ENCODE data around the gene ELOVL6. TPM values are rescaled to one million over a fixed set of nuclear protein-coding genes. Genes with fewer than 3 reads are reported as not detected.

ELOVL6 gene
- total RNA-seq, 1 experiment from 2014 or later, result 11.9 TPM

DNA sequence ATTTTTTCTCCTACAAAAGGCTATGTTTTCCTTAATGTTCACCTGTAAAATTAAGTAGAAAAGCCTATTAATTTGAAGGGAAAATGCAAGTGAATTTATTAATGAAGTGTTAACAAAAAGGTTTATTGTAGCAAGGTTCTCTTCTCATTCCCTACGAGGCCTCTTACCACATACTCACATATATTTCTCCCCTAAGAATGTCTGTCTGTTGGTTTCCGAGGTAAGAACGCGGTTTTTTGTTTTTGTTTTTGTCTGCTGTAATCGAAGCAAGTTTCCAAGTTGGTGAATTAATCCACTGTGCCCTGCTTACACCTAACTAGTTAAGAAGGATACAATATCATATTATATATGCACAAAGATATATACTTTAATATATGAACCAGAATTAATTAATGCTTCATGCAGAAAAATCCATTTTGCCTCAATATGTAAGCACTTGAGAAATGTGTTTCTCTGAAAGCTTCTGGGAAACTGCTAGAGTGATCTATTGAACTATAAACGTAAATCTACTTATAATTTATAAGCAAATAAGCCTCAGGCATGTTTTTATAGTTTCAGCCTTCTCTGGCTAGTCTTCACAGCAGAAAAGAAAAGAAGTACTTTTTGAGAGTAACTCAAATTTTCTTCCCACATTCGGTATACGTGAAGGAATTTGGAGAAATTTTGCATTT is 164.9 kb downstream of the ELOVL6 start:
- Histone ChIP-seq H3K4me1 (replicated peaks) (no peaks in the 10 kb centered on the region), H3K27me3 (replicated peaks) (no peaks in the 10 kb centered on the region), H3K27ac (no peak overlapping the region), H3K36me3 (no peaks in the 10 kb centered on the region), H3K9me3 (replicated peaks) (no peaks in the 10 kb centered on the region), H3K4me3 (no peak overlapping the region)
- no peak for DNase-seq (ENCODE audit: low read depth in 1 of 2, low spot score in 2 of 2)

DNA sequence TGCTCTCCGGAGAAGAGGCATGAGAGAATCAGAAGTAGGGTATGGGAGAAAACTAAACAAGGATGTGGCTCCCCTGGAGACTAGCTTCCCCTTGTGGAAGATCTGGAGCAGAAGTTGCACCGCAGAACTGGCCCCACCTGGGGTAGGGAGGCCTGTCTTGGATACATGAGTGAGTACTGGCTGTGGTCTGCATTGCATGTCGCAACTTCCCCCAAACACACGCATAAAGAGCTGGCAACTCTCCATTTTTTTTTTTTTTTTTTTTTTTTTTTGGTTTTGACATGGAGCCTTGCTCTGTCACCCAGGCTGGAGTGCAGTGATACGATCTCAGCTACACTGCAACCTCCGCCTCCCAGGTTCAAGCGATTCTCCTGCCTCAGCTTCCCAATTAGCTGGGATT is 165.8 kb downstream of the ELOVL6 start:
- Histone ChIP-seq H3K4me1 (replicated peaks) (no peaks in the 10 kb centered on the region), H3K4me3 (no peak overlapping the region), H3K9me3 (replicated peaks) (no peaks in the 10 kb centered on the region), H3K27me3 (replicated peaks) (no peaks in the 10 kb centered on the region), H3K36me3 (no peaks in the 10 kb centered on the region), H3K27ac (no peak overlapping the region)
- DNase-seq (ENCODE audit: low read depth in 1 of 2, low spot score in 2 of 2), result no peak

DNA sequence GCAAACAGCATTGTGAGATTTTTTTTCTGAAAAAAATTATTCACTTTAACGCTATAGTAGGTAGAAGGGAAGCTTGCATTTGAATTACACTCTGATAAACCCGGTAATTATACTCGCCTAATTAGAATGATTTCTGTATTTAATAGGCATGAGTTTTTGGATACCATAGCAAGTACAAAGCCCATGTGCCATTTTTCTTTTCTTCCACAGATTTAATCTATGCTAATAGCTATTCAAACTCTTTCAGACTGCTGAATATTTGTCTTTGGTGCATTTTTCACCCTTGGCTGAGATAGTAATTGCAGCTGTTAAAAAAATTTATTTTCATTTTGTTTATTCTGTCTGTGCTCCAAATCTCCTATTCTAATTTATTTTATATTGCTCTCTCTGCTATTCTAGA is 172.7 kb downstream of the ELOVL6 start:
- no peaks in the 10 kb centered on the region for H3K9me3 ChIP-seq (replicated peaks)
- no peak overlapping the region for H3K4me3 ChIP-seq
- H3K27me3 ChIP-seq (replicated peaks), result no peaks in the 10 kb centered on the region
- peaks cover 5% of the 10 kb centered on the region for H3K4me1 ChIP-seq (replicated peaks)
- no peak for DNase-seq (ENCODE audit: low read depth in 1 of 2, low spot score in 2 of 2)
- H3K27ac ChIP-seq, result no peak overlapping the region
- H3K36me3 ChIP-seq, result no peaks in the 10 kb centered on the region

DNA sequence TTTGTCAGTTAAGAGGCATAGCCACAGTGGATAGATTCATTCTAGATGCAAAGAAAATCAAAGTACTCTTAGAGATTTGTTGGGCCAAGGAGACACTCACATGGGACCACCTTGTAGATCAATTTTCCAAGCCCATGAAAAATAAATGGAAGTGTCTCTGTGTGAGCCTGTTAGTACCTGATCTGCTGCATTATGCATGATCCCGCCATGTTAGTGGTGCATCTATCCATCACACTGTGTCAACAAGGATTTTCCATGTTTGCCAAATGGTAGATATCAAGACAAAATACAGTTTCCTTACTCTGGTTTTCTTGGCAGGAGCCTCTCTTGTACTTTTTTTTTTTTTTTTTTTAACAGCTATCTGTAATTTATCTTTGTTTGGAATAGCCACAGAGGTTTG is 173.4 kb downstream of the ELOVL6 start:
- Histone ChIP-seq H3K9me3 (replicated peaks) (no peaks in the 10 kb centered on the region), H3K27ac (no peak overlapping the region), H3K4me1 (replicated peaks) (peaks cover 11% of the 10 kb centered on the region), H3K36me3 (no peaks in the 10 kb centered on the region), H3K4me3 (no peak overlapping the region), H3K27me3 (replicated peaks) (no peaks in the 10 kb centered on the region)
- DNase-seq (ENCODE audit: low read depth in 1 of 2, low spot score in 2 of 2), result no peak

DNA sequence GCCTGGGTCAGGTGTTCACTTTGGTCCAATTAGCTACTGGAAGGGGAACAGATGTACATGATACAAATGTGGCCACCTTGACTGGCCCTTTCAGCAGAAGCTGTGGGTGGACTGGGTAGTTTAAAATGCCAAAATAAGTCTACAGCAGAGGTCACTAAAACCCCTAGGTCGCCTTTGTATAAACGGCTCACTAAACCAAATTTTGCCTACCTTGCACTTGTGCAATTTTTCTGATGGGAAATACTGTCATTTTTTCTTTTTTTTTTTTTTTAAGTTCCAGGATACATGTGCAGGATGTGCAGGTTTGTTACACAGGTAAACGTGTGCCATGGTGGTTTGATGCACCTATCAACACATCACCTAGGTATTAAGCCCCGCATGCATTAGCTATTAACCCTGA is 176.0 kb downstream of the ELOVL6 start:
- Histone ChIP-seq H3K4me1 (replicated peaks) (peaks cover 14% of the 10 kb centered on the region), H3K27ac (no peak overlapping the region), H3K9me3 (replicated peaks) (no peaks in the 10 kb centered on the region), H3K36me3 (no peaks in the 10 kb centered on the region), H3K27me3 (replicated peaks) (no peaks in the 10 kb centered on the region), H3K4me3 (no peak overlapping the region)
- DNase-seq (ENCODE audit: low read depth in 1 of 2, low spot score in 2 of 2), result no peak

DNA sequence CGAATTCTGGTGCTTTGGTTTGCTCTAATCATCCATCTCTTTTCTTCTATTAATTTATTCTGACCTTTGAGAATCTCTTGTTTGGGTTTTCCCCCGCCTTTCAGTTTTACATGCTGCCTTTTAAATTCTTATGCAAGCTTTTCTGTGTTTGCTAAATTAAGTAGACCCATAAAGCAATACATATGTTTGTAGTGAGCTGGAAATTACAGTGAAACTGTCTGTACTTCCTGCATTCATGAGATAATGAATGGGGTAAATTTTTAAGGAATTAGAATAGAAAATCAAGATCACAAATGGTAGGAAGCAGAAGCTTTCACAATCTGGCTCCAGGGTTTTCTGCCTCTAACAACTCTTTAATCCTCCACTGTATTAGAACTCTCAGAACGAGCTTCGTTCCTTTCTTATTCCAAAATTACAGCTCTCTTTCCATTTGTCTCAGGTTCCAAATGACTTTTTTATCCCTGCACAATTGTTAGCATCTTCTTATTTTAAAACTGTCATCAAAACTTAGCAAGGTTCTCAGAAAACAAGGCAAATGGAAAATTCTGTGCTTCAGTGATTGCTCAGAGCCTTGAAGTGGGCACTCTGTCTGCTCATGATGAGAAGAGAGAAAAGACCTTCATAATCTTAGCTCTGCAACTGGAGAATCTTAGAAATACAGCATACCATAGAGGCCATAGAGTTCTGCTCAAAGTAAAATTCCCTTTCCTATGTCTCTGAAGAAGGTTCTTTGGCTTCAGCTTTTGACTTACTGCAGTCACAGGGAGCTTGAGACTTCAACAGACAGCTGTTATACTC is 177.6 kb downstream of the ELOVL6 start:
- DNase-seq (ENCODE audit: low read depth in 1 of 2, low spot score in 2 of 2), result no peak
- Histone ChIP-seq H3K4me1 (replicated peaks) (peaks cover 14% of the 10 kb centered on the region), H3K36me3 (no peaks in the 10 kb centered on the region), H3K27me3 (replicated peaks) (no peaks in the 10 kb centered on the region), H3K4me3 (no peak overlapping the region), H3K27ac (no peak overlapping the region), H3K9me3 (replicated peaks) (no peaks in the 10 kb centered on the region)

DNA sequence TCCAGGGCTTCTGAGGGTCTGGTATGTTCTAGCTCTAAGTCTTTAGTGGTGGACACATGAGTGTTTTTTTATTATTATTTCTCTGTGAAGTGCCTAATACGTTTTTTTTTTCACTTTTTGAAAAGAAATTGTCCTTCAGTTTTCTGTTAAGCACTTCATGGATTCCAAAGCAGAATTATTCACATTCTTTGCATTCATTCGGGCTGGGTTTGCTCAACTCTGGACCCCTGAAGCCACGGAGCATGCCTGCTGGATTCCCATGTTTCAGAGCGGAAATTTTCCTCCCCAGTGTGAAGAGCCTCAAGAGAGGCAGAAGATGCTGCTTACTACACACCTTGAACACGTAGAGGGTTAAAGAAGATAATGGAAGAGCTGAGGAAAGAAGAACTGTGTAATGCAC is 178.3 kb downstream of the ELOVL6 start:
- no peak overlapping the region for H3K4me3 ChIP-seq
- H3K27ac ChIP-seq, result peak overlapping the region; percentile 15; the same call in 1 of the 2 replicates
- no peaks in the 10 kb centered on the region for H3K27me3 ChIP-seq (replicated peaks)
- H3K4me1 ChIP-seq (replicated peaks), result peaks cover 14% of the 10 kb centered on the region
- H3K36me3 ChIP-seq, result no peaks in the 10 kb centered on the region
- DNase-seq (ENCODE audit: low read depth in 1 of 2, low spot score in 2 of 2), result peak in 1 of 2 experiments; percentile 38
- H3K9me3 ChIP-seq (replicated peaks), result no peaks in the 10 kb centered on the region

DNA sequence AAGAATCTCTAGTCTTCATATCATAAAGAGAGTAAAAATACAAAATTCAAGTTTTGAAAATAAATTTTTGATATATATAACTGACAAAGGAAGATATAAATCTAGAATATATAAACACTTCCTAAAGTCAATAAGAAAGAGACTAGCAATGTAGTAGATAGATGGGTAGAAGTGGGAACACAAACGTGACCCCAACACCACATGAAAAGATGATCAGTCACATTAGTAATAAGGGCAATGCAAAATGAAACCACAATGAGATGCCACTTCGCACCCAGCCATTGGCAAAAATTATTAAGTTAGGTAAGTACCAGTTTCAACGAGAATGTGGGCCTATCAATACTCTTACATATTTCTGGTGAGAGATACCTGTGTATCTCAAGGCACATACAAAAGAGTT is 179.3 kb downstream of the ELOVL6 start:
- Histone ChIP-seq H3K4me1 (replicated peaks) (peaks cover 14% of the 10 kb centered on the region), H3K9me3 (replicated peaks) (no peaks in the 10 kb centered on the region), H3K27me3 (replicated peaks) (no peaks in the 10 kb centered on the region), H3K4me3 (no peak overlapping the region), H3K27ac (no peak overlapping the region), H3K36me3 (no peaks in the 10 kb centered on the region)
- DNase-seq (ENCODE audit: low read depth in 1 of 2, low spot score in 2 of 2), result no peak

DNA sequence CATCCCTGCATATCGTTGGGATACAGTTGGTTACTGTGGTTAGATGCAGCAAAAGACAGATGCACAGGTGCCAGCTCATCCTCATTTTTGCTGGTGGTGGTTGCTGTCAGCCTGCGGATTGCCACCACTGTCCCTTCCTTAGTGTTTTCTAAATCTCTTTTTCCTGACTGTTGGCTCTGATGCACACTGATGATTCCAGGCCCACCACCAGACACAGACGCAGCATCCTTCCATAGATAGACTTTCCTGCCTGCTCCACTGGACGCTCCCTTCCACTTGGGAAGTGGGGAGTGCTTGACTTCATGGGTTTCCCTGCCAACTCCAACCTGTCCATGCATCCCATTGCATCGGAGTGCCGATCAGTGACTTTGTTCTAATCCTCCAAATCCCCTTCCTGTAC is 184.2 kb downstream of the ELOVL6 start:
- H3K9me3 ChIP-seq (replicated peaks), result no peaks in the 10 kb centered on the region
- no peak for DNase-seq (ENCODE audit: low read depth in 1 of 2, low spot score in 2 of 2)
- H3K4me1 ChIP-seq (replicated peaks), result no peaks in the 10 kb centered on the region
- H3K27me3 ChIP-seq (replicated peaks), result no peaks in the 10 kb centered on the region
- H3K4me3 ChIP-seq, result no peak overlapping the region
- no peak overlapping the region for H3K27ac ChIP-seq
- peaks cover 10% of the 10 kb centered on the region for H3K36me3 ChIP-seq

DNA sequence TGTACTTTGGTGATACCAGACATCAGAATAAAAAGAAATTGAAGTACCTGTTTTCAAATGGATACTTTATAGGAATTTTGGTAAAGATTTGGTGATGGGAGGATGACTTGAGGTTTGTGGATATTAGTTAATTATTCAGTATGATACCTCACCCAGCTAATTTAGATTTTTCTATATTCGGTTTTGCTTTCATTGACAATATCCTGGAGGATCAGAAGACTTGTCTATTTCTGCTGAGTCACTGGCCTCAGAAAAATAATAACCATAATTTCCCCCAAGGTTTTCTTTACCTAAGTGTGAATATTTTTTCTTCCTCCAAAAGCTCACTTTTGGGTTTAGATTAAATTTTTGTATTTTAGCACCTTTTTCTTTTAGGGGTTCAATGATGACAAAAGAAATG is 185.5 kb downstream of the ELOVL6 start:
- Histone ChIP-seq H3K27ac (no peak overlapping the region), H3K4me3 (no peak overlapping the region), H3K9me3 (replicated peaks) (no peaks in the 10 kb centered on the region), H3K36me3 (peaks cover 15% of the 10 kb centered on the region), H3K4me1 (replicated peaks) (no peaks in the 10 kb centered on the region), H3K27me3 (replicated peaks) (no peaks in the 10 kb centered on the region)
- DNase-seq (ENCODE audit: low read depth in 1 of 2, low spot score in 2 of 2), result no peak

DNA sequence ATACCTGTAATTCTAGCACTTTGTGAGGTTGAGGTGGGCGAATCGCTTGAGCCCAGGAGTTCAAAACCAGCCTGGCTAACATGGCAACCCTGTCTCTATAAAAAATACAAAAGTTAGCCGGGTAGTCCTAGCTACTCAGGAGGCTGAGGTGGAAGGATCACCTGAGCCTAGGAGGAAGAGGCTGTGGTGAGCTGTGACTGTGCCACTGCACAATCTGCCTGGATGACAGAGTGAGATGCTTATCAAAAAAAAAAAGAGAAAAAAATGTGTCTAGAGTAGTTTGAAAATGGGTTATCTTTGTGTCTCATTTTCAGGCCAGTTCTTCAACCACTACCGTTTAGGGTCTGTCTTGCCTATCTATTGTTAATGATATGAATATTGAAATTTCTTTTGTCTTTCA is 187.6 kb downstream of the ELOVL6 start:
- Histone ChIP-seq H3K27ac (no peak overlapping the region), H3K4me1 (replicated peaks) (no peaks in the 10 kb centered on the region), H3K9me3 (replicated peaks) (no peaks in the 10 kb centered on the region), H3K36me3 (peaks cover 20% of the 10 kb centered on the region), H3K4me3 (no peak overlapping the region), H3K27me3 (replicated peaks) (no peaks in the 10 kb centered on the region)
- DNase-seq (ENCODE audit: low read depth in 1 of 2, low spot score in 2 of 2), result no peak

DNA sequence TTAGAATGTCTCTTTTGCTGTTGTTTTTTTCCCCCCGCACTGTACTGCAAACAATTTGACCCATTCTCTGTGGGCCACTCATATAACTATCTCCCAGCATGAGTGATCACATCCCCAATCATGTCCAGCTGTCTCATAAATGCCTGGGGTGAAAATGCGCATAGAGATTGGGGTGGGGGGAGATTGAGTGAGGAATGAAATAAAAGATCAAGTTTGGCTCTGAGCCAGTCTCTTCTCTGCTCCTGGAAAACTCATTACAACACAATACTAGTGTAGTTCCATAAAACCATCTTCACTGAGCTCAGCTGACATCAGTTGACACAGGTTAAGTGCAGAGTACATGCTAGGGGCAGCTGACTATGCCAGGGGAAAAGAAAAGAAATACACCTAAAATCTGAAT is 188.9 kb downstream of the ELOVL6 start:
- no peak overlapping the region for H3K4me3 ChIP-seq
- H3K27ac ChIP-seq, result no peak overlapping the region
- H3K9me3 ChIP-seq (replicated peaks), result no peaks in the 10 kb centered on the region
- H3K4me1 ChIP-seq (replicated peaks), result no peaks in the 10 kb centered on the region
- H3K27me3 ChIP-seq (replicated peaks), result no peaks in the 10 kb centered on the region
- no peak for DNase-seq (ENCODE audit: low read depth in 1 of 2, low spot score in 2 of 2)
- H3K36me3 ChIP-seq, result peaks cover 23% of the 10 kb centered on the region

DNA sequence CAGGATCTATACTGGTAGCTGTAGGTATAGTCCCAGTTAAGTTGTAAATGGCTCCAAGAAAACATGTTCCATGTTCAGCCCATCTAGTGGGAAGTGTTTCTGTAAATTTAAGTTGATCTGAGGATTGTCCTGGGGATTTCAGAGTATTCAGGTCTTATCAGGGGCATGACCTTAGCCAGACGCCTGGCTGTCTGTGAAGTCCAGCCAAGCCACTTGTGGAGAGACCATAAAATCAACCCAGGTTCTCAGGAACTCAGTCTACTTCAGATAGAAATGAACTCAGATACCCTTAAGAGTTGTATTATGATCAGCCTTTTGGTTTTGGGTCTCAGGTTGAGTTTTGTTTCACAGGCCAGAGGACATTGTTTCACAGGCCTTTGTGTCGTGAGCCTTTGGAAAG is 189.9 kb downstream of the ELOVL6 start:
- Histone ChIP-seq H3K27ac (no peak overlapping the region), H3K9me3 (replicated peaks) (no peaks in the 10 kb centered on the region), H3K4me3 (no peak overlapping the region), H3K36me3 (peaks cover 23% of the 10 kb centered on the region), H3K27me3 (replicated peaks) (no peaks in the 10 kb centered on the region), H3K4me1 (replicated peaks) (no peaks in the 10 kb centered on the region)
- DNase-seq (ENCODE audit: low read depth in 1 of 2, low spot score in 2 of 2), result no peak

DNA sequence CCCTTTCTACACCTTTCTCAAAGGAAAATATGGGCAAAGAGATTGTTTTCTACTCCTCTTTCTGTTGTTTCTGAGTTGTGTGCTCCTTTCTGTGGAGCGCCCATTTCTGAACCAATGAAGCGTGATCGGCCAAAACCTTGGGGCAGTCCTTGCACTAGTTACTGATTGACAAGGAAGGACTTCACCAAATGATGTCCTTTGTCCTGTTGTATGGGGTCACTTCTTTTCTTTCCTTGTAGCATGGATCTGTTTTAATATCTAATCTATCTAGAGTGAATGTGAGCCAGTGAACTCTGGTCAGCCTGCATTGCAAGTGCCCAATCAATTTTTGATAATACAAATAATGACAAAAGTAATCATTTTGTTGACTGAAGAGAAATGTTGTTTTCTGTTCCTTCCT is 191.2 kb downstream of the ELOVL6 start:
- H3K27me3 ChIP-seq (replicated peaks), result no peaks in the 10 kb centered on the region
- H3K4me3 ChIP-seq, result no peak overlapping the region
- peaks cover 23% of the 10 kb centered on the region for H3K36me3 ChIP-seq
- DNase-seq (ENCODE audit: low read depth in 1 of 2, low spot score in 2 of 2), result no peak
- H3K4me1 ChIP-seq (replicated peaks), result no peaks in the 10 kb centered on the region
- no peak overlapping the region for H3K27ac ChIP-seq
- no peaks in the 10 kb centered on the region for H3K9me3 ChIP-seq (replicated peaks)

Data from SJSA1 (cell line).